Right forelimb (tissue), 1 donor: Measurements from ENCODE around the gene OR8S1.

Experiments
- DNase-seq: peaks from one replicate; pipeline ENCODE4 v3.0.0-alpha.2; 2018

Gene OR8S1

GRCh38 chr12:48557919-48558318, 32.5 kb downstream of the OR8S1 start:
- DNase-seq = no peak

DNA sequence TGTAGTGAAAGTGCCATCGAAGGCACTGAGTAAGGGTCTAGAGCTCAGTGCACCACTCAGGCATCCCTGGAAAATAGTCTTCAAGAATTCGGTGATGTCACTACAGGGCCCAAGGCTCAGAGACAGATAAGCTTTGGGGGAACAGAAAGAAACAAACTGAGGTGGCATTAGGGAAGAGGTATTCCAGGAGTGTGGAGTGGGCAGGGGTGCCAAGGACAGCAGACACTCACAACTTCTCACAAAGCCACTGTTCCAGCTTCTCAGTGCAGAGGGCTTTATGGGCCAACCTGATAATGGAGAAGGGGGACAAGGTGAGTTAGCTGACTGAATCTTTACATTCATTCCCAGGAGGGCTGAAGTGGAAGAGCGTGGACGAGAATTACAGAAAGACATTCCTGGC, 42.3 kb downstream of the OR8S1 start:
- DNase-seq = no peak

DNA sequence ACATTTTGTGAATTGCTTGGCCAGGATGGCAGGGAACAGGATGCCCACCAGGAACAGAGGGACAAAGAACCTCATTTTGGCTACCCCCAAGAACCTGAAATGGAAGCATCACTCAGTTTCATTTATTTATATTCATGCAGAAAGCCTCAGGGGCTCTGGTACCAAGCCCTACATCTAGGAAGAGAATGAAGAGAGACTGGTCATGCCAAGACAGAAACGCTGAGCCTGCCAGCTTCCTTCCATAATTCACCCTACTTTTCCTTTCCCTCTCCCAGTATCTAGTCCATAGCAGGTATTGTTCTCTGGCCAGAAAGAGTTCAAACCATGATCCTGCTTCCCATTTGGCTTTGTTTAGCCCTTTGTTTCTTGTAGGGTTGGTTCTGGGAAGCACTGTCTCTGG, 44.5 kb downstream of the OR8S1 start, which contains the start of gene LALBA:
TSS of gene LALBA (minus strand) at position 101 of the 400 bp plus-strand sequence. CDS start at position 75, 26 bp downstream.
- no peak for DNase-seq

GRCh38 chr12:48572326-48572725, 46.9 kb downstream of the OR8S1 start:
- DNase-seq = no peak
